Measurements from ENCODE around the gene KCTD21. TPM values are rescaled to one million over a fixed set of nuclear protein-coding genes. Genes with fewer than 3 reads are reported as not detected.

KCTD21 gene
- polyA plus RNA-seq, 3 donors from 2014 or later: 0.44 to 1.1 TPM; not detected in 1

Other genes with a start within 250 kb of the KCTD21 start
- gene INTS4, start 194.0 kb downstream of the KCTD21 start, polyA plus RNA-seq: 10 to 100 TPM; 27.1 to 57.8 (median 42.4) TPM
- under 1 TPM in 1 of 3 donors, not detected in 2; 0.82 TPM for gene KCTD14, start 165.3 kb downstream of the KCTD21 start, polyA plus RNA-seq
- under 1 TPM in 1 of 3 donors, not detected in 2; 0.18 TPM for gene THRSP, start 124.8 kb downstream of the KCTD21 start, polyA plus RNA-seq
- 100 to 1,000 TPM; 172 to 320 (median 243) TPM for gene NDUFC2, start 108.8 kb downstream of the KCTD21 start, polyA plus RNA-seq
- 10 to 100 TPM; 38.7 to 55.3 (median 40.0) TPM for gene ALG8, start 49.0 kb downstream of the KCTD21 start, polyA plus RNA-seq
- under 1 TPM in 2 of 3 donors, not detected in 1; 0.20 to 0.27 TPM for gene USP35, start 293 bp upstream of the KCTD21 start, polyA plus RNA-seq
- gene GAB2, start 229.2 kb upstream of the KCTD21 start, polyA plus RNA-seq: 1 to 10 TPM in 2 of 3 donors, not detected in 1; 1.0 TPM

Data from immature natural killer cell (primary cell).